B cell (primary cell): Measurements from ENCODE around the gene EEF1A2. TPM values are rescaled to one million over a fixed set of nuclear protein-coding genes. Genes with fewer than 3 reads are reported as not detected.

Experiments
- ATAC-seq: fragments of 200-7000 bp; cut with Tn5 transposase; one replicate; pipeline ENCODE4 v1.10.0; 2021; ENCODE audit warnings: low read depth, mild to moderate bottlenecking, moderate number of reproducible peaks, moderate library complexity
- CTCF ChIA-PET: fragments of 350-600 bp; sonication (Branson Sonifier 250); formaldehyde crosslinking; loops from one replicate; lab custom pipeline; 2021; ENCODE audit warnings: antibody characterized with exemption, inconsistent platforms; lab: Charles Lee
- POLR2A ChIA-PET: fragments of 350-600 bp; sonication (Branson Sonifier 250); formaldehyde crosslinking; loops from one replicate; lab custom pipeline; 2021; ENCODE audit warnings: antibody characterized with exemption; lab: Charles Lee
- DNase-seq: peaks from one replicate; pipeline ENCODE4 v3.0.0; 2013
- H2AFZ ChIP-seq: 2 replicates; pipeline ENCODE4 v1.6.1; 2012; ENCODE audit warnings: mild to moderate bottlenecking, low read depth, low read length; ENCODE audit not compliant: insufficient read depth, poor library complexity, severe bottlenecking
- H3K27ac ChIP-seq, 2 donors: 1 replicate in 1 of 2; 2 replicates in 1 of 2; pipeline ENCODE4 v1.5.1; 2012 to 2013; ENCODE audit warnings: low read length in 2 of 2, mild to moderate bottlenecking in 2 of 2, moderate library complexity in 1 of 2
- H3K27me3 ChIP-seq, 4 experiments: fragments of 200-600 bp in 1 of 4; sonication (generic) in 1 of 4; replicated peaks in 1 of 4; 1 replicate in 2 of 4; 2 replicates in 2 of 4; pipeline versions ENCODE4 v1.6.1 to v1.7.0; 2013 to 2016; ENCODE audit warnings: low read length in 3 of 4, mild to moderate bottlenecking in 2 of 4, mixed read lengths in 1 of 4, moderate library complexity in 1 of 4; ENCODE audit not compliant: insufficient read depth in 4 of 4, control insufficient read depth in 3 of 4; ENCODE audit errors: control extremely low read depth in 1 of 4
- H3K36me3 ChIP-seq, 2 experiments: replicated peaks in 1 of 2; 1 replicate in 1 of 2; 2 replicates in 1 of 2; pipeline versions ENCODE4 v1.6.1 to v1.7.1; 2013; ENCODE audit warnings: low read length in 1 of 2; ENCODE audit not compliant: insufficient read depth in 2 of 2, control insufficient read depth in 1 of 2; ENCODE audit errors: control extremely low read depth in 1 of 2, extremely low read depth in 1 of 2
- H3K4me1 ChIP-seq, 2 donors: fragments of 200-600 bp in 1 of 2; sonication (generic) in 1 of 2; 1 replicate in 1 of 2; 2 replicates in 1 of 2; pipeline versions ENCODE4 v1.5.1 to v1.6.1; 2013 to 2017; ENCODE audit warnings: low read length in 2 of 2; ENCODE audit not compliant: control insufficient read depth in 2 of 2, insufficient read depth in 2 of 2
- H3K4me2 ChIP-seq: replicated peaks from 2 replicates; pipeline ENCODE3; 2012; ENCODE audit warnings: mild to moderate bottlenecking, low read depth, low read length; ENCODE audit not compliant: poor library complexity, severe bottlenecking
- H3K4me3 ChIP-seq, 5 experiments: fragments of 200-600 bp in 1 of 5; sonication (generic) in 1 of 5; 1 replicate in 3 of 5; 2 replicates in 2 of 5; pipeline versions ENCODE4 v1.5.1 to v1.7.0; 2011 to 2016; ENCODE audit warnings: low read length in 4 of 5, mild to moderate bottlenecking in 4 of 5, low read depth in 2 of 5, control low read depth in 1 of 5, moderate library complexity in 1 of 5; ENCODE audit not compliant: insufficient read depth in 1 of 5; ENCODE audit errors: control extremely low read depth in 1 of 5, extremely low read depth in 1 of 5
- H3K79me2 ChIP-seq: fragments of 200-600 bp; sonication (generic); one replicate; pipeline ENCODE4 v1.6.0; 2016; ENCODE audit warnings: low read length; ENCODE audit not compliant: control insufficient read depth, insufficient read depth
- H3K9ac ChIP-seq: fragments of 200-600 bp; sonication (generic); 2 replicates; pipeline ENCODE4 v1.6.1; 2017; ENCODE audit warnings: mild to moderate bottlenecking, low read length, moderate library complexity
- H3K9me3 ChIP-seq, 3 donors: one replicate each; pipeline versions ENCODE4 v1.6.1 to v1.7.1; 2013; ENCODE audit warnings: low read length in 2 of 3; ENCODE audit not compliant: control insufficient read depth in 2 of 3, insufficient read depth in 1 of 3; ENCODE audit errors: control extremely low read depth in 1 of 3
- H4K20me1 ChIP-seq: 2 replicates; pipeline ENCODE4 v1.6.0; 2012; ENCODE audit warnings: mild to moderate bottlenecking, low read length; ENCODE audit not compliant: insufficient read depth, control insufficient read depth, poor library complexity, severe bottlenecking
- H3K27ac Mint-ChIP-seq: one replicate; pipeline ENCODE4 v1.8.0; 2021; ENCODE audit warnings: mixed read lengths
- H3K27me3 Mint-ChIP-seq: one replicate; pipeline ENCODE4 v1.8.0; 2021; ENCODE audit warnings: mixed read lengths
- H3K4me1 Mint-ChIP-seq: one replicate; pipeline ENCODE4 v1.8.0; 2021; ENCODE audit warnings: mixed read lengths
- H3K4me3 Mint-ChIP-seq: one replicate; pipeline ENCODE4 v1.8.0; 2021; ENCODE audit warnings: mixed read lengths
- H3K9me3 Mint-ChIP-seq: one replicate; pipeline ENCODE4 v1.8.0; 2022; ENCODE audit warnings: mixed read lengths; ENCODE audit not compliant: insufficient read depth
- EZH2 ChIP-seq: IDR thresholded peaks from 2 replicates; pipeline ENCODE4 v1.6.1; 2012; ENCODE audit warnings: borderline replicate concordance, low read depth, mild to moderate bottlenecking, moderate library complexity, low read length; ENCODE audit not compliant: insufficient read depth, poor library complexity, severe bottlenecking
- WGBS: methylation state at CpG from one replicate; pipeline ENCODE4 v1.1.5; 2013; ENCODE audit warnings: missing lambda C conversion rate; ENCODE audit not compliant: insufficient coverage; 5-methylcytosine and 5-hydroxymethylcytosine counted together
- intact Hi-C: fragments of 100-400 bp; cut with micrococcal nuclease; formaldehyde crosslinking; loops from one replicate; pipeline ENCODE4 v1.10.0; 2022
- polyA plus RNA-seq: library from polyadenylated mRNA; depleted of rRNA; stranded (reverse); fragments of >200 nt; gene quantifications from 2 replicates; pipeline ENCODE4 v1.2.3, GENCODE V29; 2012
- total RNA-seq, 2 donors: library from RNA; stranded (reverse); fragments of 120-200 nt in 1 of 2; gene quantifications; 1 replicate in 1 of 2; 2 replicates in 1 of 2; pipeline versions ENCODE4 v1.2.3 to v1.2.4, GENCODE V29; 2013 to 2022
- TF ChIP-seq, protein P1 (sequence below): fragments of 200-600 bp; IDR thresholded peaks from one replicate; pipeline ENCODE4 v1.8.0; 2022; ENCODE audit warnings: antibody characterized with exemption, mild to moderate bottlenecking

The EEF1A2 gene
- total and polyA plus RNA-seq, 2 donors (not counting 1 experiment from before 2014, with no cell fraction given), result 2.2 to 2.9 TPM

DNA sequence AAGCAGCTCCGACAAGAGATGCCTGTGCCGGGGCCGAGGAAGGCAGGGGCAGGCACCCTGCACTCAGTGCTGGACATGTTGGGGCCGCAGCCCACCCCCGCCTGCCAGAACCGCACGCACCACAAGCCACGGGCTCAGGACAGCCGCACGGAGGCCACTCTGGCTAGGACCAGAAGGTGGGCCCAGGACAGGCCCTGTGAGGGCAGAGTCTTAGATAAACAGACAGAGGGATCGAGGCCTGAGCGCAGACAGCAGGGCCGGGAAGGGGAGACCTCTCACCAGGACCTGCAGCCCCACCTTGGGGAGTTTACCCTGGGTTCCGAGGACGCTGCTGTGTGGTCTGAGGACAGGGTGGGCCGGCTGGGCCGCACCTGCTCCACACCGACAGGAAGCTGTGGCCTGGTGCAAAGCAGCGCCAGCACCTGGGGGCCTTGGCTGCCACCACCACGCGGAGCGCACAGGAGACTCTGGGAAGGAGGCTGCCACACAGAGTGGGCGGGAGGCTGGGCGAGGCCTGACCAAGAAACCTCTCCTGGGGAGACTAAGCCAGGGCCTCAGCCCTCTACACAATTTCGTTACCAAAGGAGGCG lies 58.4 kb downstream of the EEF1A2 start:
- Mint-ChIP-seq H3K27ac (no peak overlapping the region), H3K27me3 (peaks cover 13% of the 10 kb centered on the region), H3K4me1 (peaks cover 15% of the 10 kb centered on the region), H3K4me3 (no peak overlapping the region), H3K9me3 (no peaks in the 10 kb centered on the region)
- H4K20me1 ChIP-seq, result no peaks in the 10 kb centered on the region
- no peaks in the 10 kb centered on the region for H3K36me3 ChIP-seq
- H3K4me2 ChIP-seq, result no peak overlapping the region
- ChIA-PET POLR2A (no interaction called here), CTCF (no interaction called here)
- TF ChIP-seq EZH2, result no peak
- peaks cover 10 to 25% of the 10 kb centered on the region in 2 donors for H3K4me1 ChIP-seq
- DNase-seq (no peak), ATAC-seq (no peak)
- peaks cover 0 to 29% (median 1%) of the 10 kb centered on the region in 4 experiments for H3K27me3 ChIP-seq
- WGBS, result 59% methylated on average over 24 of the region's 26 CpGs
- no peak overlapping the region for H3K4me3 ChIP-seq
- H3K27ac ChIP-seq, result no peak overlapping the region
- peaks cover 0 to 15% (median 0%) of the 10 kb centered on the region in 3 donors for H3K9me3 ChIP-seq
- no peaks in the 10 kb centered on the region for H3K79me2 ChIP-seq
- H3K9ac ChIP-seq, result no peak overlapping the region
- intact Hi-C loops, result no loop called here
- no peak overlapping the region for H2AFZ ChIP-seq

DNA sequence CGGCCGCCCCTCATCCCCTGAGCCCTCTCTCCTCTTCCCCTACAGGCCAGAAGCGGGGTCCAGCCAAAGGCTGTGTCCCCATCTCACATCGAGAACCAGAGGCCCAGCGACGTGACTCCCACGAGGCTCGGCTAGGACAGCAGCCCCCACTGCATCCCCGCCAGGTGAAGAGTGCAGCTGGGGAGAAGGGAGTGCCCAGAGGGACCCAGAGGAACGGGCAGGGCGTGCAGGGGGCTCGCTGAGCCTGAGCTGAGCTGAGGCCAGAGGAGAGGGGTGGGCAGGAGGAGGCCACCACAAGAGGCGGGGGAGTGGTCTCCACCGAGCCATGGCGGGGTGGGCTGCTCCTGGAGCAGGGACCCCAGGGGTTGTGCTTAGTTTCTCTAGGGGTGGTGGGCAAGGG lies 59.0 kb downstream of the EEF1A2 start:
- Histone ChIP-seq H3K4me3 (no peak overlapping the region), H2AFZ (no peak overlapping the region), H3K9me3 (peaks cover 0 to 21% (median 0%) of the 10 kb centered on the region in 3 donors), H3K79me2 (no peaks in the 10 kb centered on the region), H3K27ac (no peak overlapping the region), H3K27me3 (peaks cover 0 to 29% (median 1%) of the 10 kb centered on the region in 4 experiments), H3K4me2 (no peak overlapping the region), H4K20me1 (no peaks in the 10 kb centered on the region), H3K36me3 (no peaks in the 10 kb centered on the region), H3K4me1 (peaks cover 11 to 20% of the 10 kb centered on the region in 2 donors), H3K9ac (no peak overlapping the region)
- POLR2A ChIA-PET, result no interaction called here
- no peak for TF ChIP-seq EZH2
- TF ChIP-seq, protein P1, sequence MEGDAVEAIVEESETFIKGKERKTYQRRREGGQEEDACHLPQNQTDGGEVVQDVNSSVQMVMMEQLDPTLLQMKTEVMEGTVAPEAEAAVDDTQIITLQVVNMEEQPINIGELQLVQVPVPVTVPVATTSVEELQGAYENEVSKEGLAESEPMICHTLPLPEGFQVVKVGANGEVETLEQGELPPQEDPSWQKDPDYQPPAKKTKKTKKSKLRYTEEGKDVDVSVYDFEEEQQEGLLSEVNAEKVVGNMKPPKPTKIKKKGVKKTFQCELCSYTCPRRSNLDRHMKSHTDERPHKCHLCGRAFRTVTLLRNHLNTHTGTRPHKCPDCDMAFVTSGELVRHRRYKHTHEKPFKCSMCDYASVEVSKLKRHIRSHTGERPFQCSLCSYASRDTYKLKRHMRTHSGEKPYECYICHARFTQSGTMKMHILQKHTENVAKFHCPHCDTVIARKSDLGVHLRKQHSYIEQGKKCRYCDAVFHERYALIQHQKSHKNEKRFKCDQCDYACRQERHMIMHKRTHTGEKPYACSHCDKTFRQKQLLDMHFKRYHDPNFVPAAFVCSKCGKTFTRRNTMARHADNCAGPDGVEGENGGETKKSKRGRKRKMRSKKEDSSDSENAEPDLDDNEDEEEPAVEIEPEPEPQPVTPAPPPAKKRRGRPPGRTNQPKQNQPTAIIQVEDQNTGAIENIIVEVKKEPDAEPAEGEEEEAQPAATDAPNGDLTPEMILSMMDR, result no peak
- Mint-ChIP-seq H3K9me3 (no peaks in the 10 kb centered on the region), H3K27ac (no peak overlapping the region), H3K4me1 (peaks cover 15% of the 10 kb centered on the region), H3K4me3 (no peak overlapping the region), H3K27me3 (peaks cover 14% of the 10 kb centered on the region)
- 93% methylated on average over 12 of the region's 15 CpGs for WGBS
- intact Hi-C loops, result no loop called here
- DNase-seq (no peak), ATAC-seq (no peak)
- CTCF ChIA-PET, result no interaction called here
